Ovary (tissue), 3 donors: Measurements from ENCODE around the gene NIPBL.

ENCODE experiments used
- CTCF ChIP-seq, 3 donors: fragments of 450-650 bp in 2 of 3; fragments of 200-600 bp in 1 of 3; IDR thresholded peaks; one replicate each; pipeline versions ENCODE4 v1.5.1 to v1.8.0; 2016 to 2022; ENCODE audit warnings: antibody characterized with exemption in 3 of 3, mild to moderate bottlenecking in 1 of 3
- EP300 ChIP-seq: sonication (generic); formaldehyde crosslinking; IDR thresholded peaks from one replicate; pipeline ENCODE4 v1.6.1; 2017; ENCODE audit warnings: antibody characterized with exemption
- POLR2A ChIP-seq: fragments of 450-650 bp; IDR thresholded peaks from one replicate; pipeline ENCODE4 v1.6.1; 2017; ENCODE audit warnings: antibody characterized with exemption, mild to moderate bottlenecking, moderate library complexity
- donor health status: DM: no; HTN: no; CAD: no.

GRCh38 chr5:36896476-36896875 lies 19.9 kb downstream of the NIPBL start:
- no peak for TF ChIP-seq CTCF (IDR thresholded peaks at IDR 0.05)
- TF ChIP-seq POLR2A: no peak
- TF ChIP-seq EP300: no peak
